K562 (cell line): ENCODE results near the gene GPR26. TPM values are rescaled to one million over a fixed set of nuclear protein-coding genes. Genes with fewer than 3 reads are reported as not detected.

ENCODE experiments used
- ATAC-seq: fragments of 200-7000 bp; cut with Tn5 transposase; 3 replicates; pipeline ENCODE4 v1.9.1; 2020; ENCODE audit warnings: moderate library complexity
- BruUV-seq: library from RNA; stranded (reverse); fragments of 400-500 nt; replicated peaks from 2 replicates; lab custom pipeline; 2021; lab: Mats Ljungman, UMichigan
- CTCF ChIA-PET: fragments of 300-600 bp; formaldehyde crosslinking; extraction: SDS; loops from one replicate; lab custom pipeline; 2021; ENCODE audit warnings: low intra/inter-chr PET ratio; lab: Yijun Ruan, JAX
- POLR2A ChIA-PET: fragments of 300-600, 350-650 bp; sonication (Branson Sonifier 250); formaldehyde crosslinking; extraction: SDS; loops from one replicate; lab custom pipeline; 2021; ENCODE audit warnings: antibody characterized with exemption, inconsistent platforms; lab: Yijun Ruan, JAX
- DNase-seq, 4 experiments: peaks; one replicate each; pipeline versions ENCODE4 v3.0.0 to v3.0.0-alpha.2; 2011 to 2018; ENCODE audit warnings: low spot score in 3 of 4, mixed read lengths in 3 of 4; ENCODE audit errors: extremely low read depth in 1 of 4
- FAIRE-seq: peaks from 2 replicates; lab custom pipeline; 2011; peaks lifted over from hg19 to GRCh38; lab: Jason Lieb, UNC
- H2AFZ ChIP-seq: 2 replicates; pipeline ENCODE4 v1.6.0; 2011; ENCODE audit warnings: low read depth, low read length, control low read depth, inconsistent platforms
- H3K27ac ChIP-seq: fragments of 200-600 bp; 3 replicates; pipeline ENCODE4 v1.8.0; 2011; ENCODE audit warnings: low read depth, mild to moderate bottlenecking, control low read depth, inconsistent platforms, low read length, moderate library complexity, mixed read lengths; ENCODE audit errors: extremely low read depth
- H3K27me3 ChIP-seq, 2 experiments: fragments of 300-600 bp in 1 of 2; 2 replicates in 1 of 2; 3 replicates in 1 of 2; pipeline versions ENCODE4 v1.6.0 to v1.8.0; 2011; ENCODE audit warnings: inconsistent platforms in 2 of 2, low read length in 2 of 2, mild to moderate bottlenecking in 1 of 2, mixed read lengths in 1 of 2, moderate library complexity in 1 of 2; ENCODE audit not compliant: control insufficient read depth in 2 of 2, insufficient read depth in 2 of 2
- H3K36me3 ChIP-seq: fragments of 300-600 bp; 3 replicates; pipeline ENCODE4 v1.8.0; 2011; ENCODE audit warnings: mild to moderate bottlenecking, low read length, inconsistent platforms; ENCODE audit not compliant: control insufficient read depth, insufficient read depth
- H3K4me1 ChIP-seq, 2 experiments: fragments of 200-600 bp in 1 of 2; replicated peaks in 1 of 2; 2 replicates in 1 of 2; 3 replicates in 1 of 2; pipeline versions ENCODE4 v1.5.1 to v1.8.0; 2011; ENCODE audit warnings: inconsistent platforms in 2 of 2, low read length in 2 of 2, mild to moderate bottlenecking in 1 of 2, mixed read lengths in 1 of 2, moderate library complexity in 1 of 2; ENCODE audit not compliant: control insufficient read depth in 2 of 2, insufficient read depth in 2 of 2
- H3K4me2 ChIP-seq: 2 replicates; pipeline ENCODE4 v1.6.1; 2011; ENCODE audit warnings: low read length, control low read depth, inconsistent platforms, mixed read lengths; ENCODE audit not compliant: insufficient read depth
- H3K4me3 ChIP-seq: fragments of 200-600 bp; sonication (generic), shearing (Covaris generic); 2 replicates; pipeline ENCODE4 v1.5.1; 2016; ENCODE audit warnings: control low read depth, inconsistent platforms
- H3K79me2 ChIP-seq: fragments of 200-600 bp; 3 replicates; pipeline ENCODE4 v1.8.0; 2011; ENCODE audit warnings: low read length, inconsistent platforms; ENCODE audit not compliant: control insufficient read depth, insufficient read depth
- H3K9ac ChIP-seq, 2 experiments: 2 replicates each; pipeline versions ENCODE4 v1.6.0 to v1.6.1; 2011; ENCODE audit warnings: low read depth in 2 of 2, low read length in 2 of 2, control low read depth in 1 of 2, inconsistent platforms in 1 of 2, mild to moderate bottlenecking in 1 of 2, mixed read lengths in 1 of 2; ENCODE audit not compliant: insufficient read depth in 1 of 2
- H3K9me1 ChIP-seq: one replicate; pipeline ENCODE4 v1.6.0; 2011; ENCODE audit warnings: inconsistent platforms, mild to moderate bottlenecking, low read length, moderate library complexity; ENCODE audit not compliant: control insufficient read depth, insufficient read depth
- H3K9me3 ChIP-seq: replicated peaks from 2 replicates; pipeline ENCODE4 v1.5.1; 2011; ENCODE audit warnings: low read depth, low read length, inconsistent platforms; ENCODE audit not compliant: control insufficient read depth, insufficient read depth
- H4K20me1 ChIP-seq: replicated peaks from 2 replicates; pipeline ENCODE4 v1.6.1; 2011; ENCODE audit warnings: low read length, inconsistent platforms, mixed read lengths; ENCODE audit not compliant: control insufficient read depth, insufficient read depth
- KLF1 ChIP-seq: fragments of 450-650 bp; IDR thresholded peaks from 2 replicates; pipeline ENCODE4 v1.6.1; 2016; ENCODE audit warnings: missing genetic modification characterization, missing compliant biosample characterization
- KLF16 ChIP-seq: IDR thresholded peaks from 2 replicates; pipeline ENCODE4 v1.6.1; 2016; ENCODE audit warnings: antibody characterized with exemption
- MTA1 ChIP-seq: fragments of 450-650 bp; IDR thresholded peaks from 2 replicates; pipeline ENCODE4 v1.6.1; 2017; ENCODE audit warnings: borderline replicate concordance
- NCOA2 ChIP-seq, 2 experiments: fragments of 450-650 bp; IDR thresholded peaks; 2 replicates each; pipeline ENCODE4 v1.6.1; 2018; ENCODE audit warnings: mild to moderate bottlenecking in 2 of 2, moderate library complexity in 1 of 2; ENCODE audit not compliant: partially characterized antibody in 2 of 2
- SIN3A ChIP-seq, 2 experiments: fragments of 150-350 bp in 1 of 2; IDR thresholded peaks; 2 replicates each; pipeline ENCODE4 v1.6.1; 2011 to 2016; ENCODE audit warnings: borderline replicate concordance in 2 of 2, low read depth in 2 of 2, low read length in 2 of 2, mild to moderate bottlenecking in 2 of 2, moderate library complexity in 2 of 2; ENCODE audit not compliant: control insufficient read depth in 1 of 2
- TCF3 ChIP-seq: sonication (generic); formaldehyde crosslinking; IDR thresholded peaks from 2 replicates; pipeline ENCODE4 v1.4.0; 2020; ENCODE audit warnings: mild to moderate bottlenecking, missing genetic modification reagents
- TCFL5 ChIP-seq: fragments of 250-450 bp; sonication (Bioruptor Pico); conservative IDR thresholded peaks from 2 replicates; pipeline ENCODE4 v1.6.1; 2021; ENCODE audit warnings: mild to moderate bottlenecking, moderate library complexity, matching md5 sums
- XRCC5 ChIP-seq: fragments of 200-400 bp; formaldehyde crosslinking; IDR thresholded peaks from 2 replicates; pipeline ENCODE4 v1.6.1; 2017; ENCODE audit warnings: low read depth, mild to moderate bottlenecking, low read length
- ZBTB7A ChIP-seq: IDR thresholded peaks from 2 replicates; pipeline ENCODE4 v1.6.1; 2011; ENCODE audit warnings: low read depth, mild to moderate bottlenecking, low read length, moderate library complexity, borderline replicate concordance; ENCODE audit not compliant: control insufficient read depth
- ZFP1 ChIP-seq: fragments of 450-650 bp; formaldehyde crosslinking; IDR thresholded peaks from 2 replicates; pipeline ENCODE4 v1.4.0; 2020; ENCODE audit warnings: mild to moderate bottlenecking, mixed read lengths
- ZNF197 ChIP-seq: fragments of 200-800 bp; sonication (Bioruptor generic); IDR thresholded peaks from 2 replicates; pipeline ENCODE4 v1.6.1; 2016; ENCODE audit warnings: low read depth, missing genetic modification characterization, missing compliant biosample characterization
- ZNF347 ChIP-seq: fragments of 450-650 bp; formaldehyde crosslinking; IDR thresholded peaks from 2 replicates; pipeline ENCODE4 v1.4.0; 2020; ENCODE audit warnings: low read depth, mild to moderate bottlenecking, moderate library complexity
- WGBS: fragments of 100-300 bp; shearing (Covaris generic); methylation state at CpG from one replicate; pipeline ENCODE4 v1.1.6; 2016; ENCODE audit warnings: low coverage, mixed read lengths; ENCODE audit not compliant: insufficient coverage; ENCODE audit errors: missing lambda C conversion rate; 5-methylcytosine and 5-hydroxymethylcytosine counted together
- in situ Hi-C: fragments of 300-500 bp; cut with MboI; formaldehyde crosslinking; loops from 4 replicates; pipeline ENCODE4 v1.15.0; 2018; ENCODE audit warnings: inconsistent platforms, mixed read lengths
- intact Hi-C: fragments of 100-400 bp; cut with micrococcal nuclease; formaldehyde crosslinking; loops from 2 replicates; pipeline ENCODE4 v1.14.2; 2022
- polyA plus RNA-seq, 8 experiments: library from polyadenylated mRNA; depleted of rRNA in 4 of 8; stranded (reverse) in 5 of 8; unstranded in 3 of 8; fragments of >200 nt; fragmentation: Nextera tagmentation in 2 of 8; fragmentation: Illumina TruSeq in 1 of 8; extraction: Ambion mirVana in 2 of 8; extraction: Trizol in 1 of 8; gene quantifications; 2 replicates each; pipeline versions ENCODE4 v1.2.1 to v1.2.3, GENCODE V29; 2011 to 2014; ENCODE audit warnings: inconsistent platforms in 1 of 8, missing spikeins in 1 of 8
- total RNA-seq, 7 experiments: library from RNA; depleted of rRNA in 6 of 7; stranded (reverse); fragments of >200 nt in 6 of 7; fragmentation: Illumina TruSeq in 2 of 7; extraction: Trizol in 2 of 7; gene quantifications; 2 replicates each; pipeline versions ENCODE4 v1.2.1 to v1.2.3, GENCODE V29; 2011 to 2021; ENCODE audit warnings: low replicate concordance in 1 of 7
- TF ChIP-seq, protein P1 (sequence below): fragments of 250-450 bp; sonication (Bioruptor Pico); IDR thresholded peaks from 2 replicates; pipeline ENCODE4 v1.4.0; 2020; ENCODE audit warnings: mild to moderate bottlenecking, moderate library complexity
- TF ChIP-seq, protein P2 (sequence below): fragments of 450-650 bp; IDR thresholded peaks from one replicate; pipeline ENCODE4 v1.6.1; 2018; ENCODE audit warnings: mild to moderate bottlenecking, moderate library complexity; ENCODE audit not compliant: partially characterized antibody
- TF ChIP-seq, protein P3 (sequence below): IDR thresholded peaks from 3 replicates; pipeline ENCODE4 v1.6.1; 2011; ENCODE audit warnings: borderline replicate concordance, mild to moderate bottlenecking; ENCODE audit not compliant: insufficient read length, insufficient read depth

GPR26 gene
- total and polyA plus RNA-seq, 9 of the 15 experiments (the other 6 are each of a cell fraction or from before 2014, with no cell fraction given), result not detected

DNA sequence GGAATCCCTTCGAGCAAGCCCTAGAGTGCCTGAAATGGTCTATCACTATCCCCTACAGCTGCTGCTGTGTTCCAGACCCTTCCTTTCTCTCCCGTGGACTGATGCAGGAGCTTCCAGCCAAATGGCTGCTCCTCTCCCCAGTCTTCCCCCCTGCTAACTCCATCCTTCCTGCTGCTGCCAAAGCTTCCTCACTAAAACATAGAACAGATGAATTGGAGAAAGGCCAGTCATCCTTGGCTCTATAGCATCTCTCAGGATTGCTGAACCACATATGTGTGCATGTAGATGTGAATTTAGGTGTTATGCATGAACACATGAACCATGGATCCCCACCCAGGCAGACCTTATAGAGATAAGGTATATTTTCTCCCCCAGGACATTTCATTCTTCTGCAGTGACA lies 60.7 kb downstream of the GPR26 start:
- H3K36me3 ChIP-seq, result no peaks in the 10 kb centered on the region
- no TSS peak for BruUV-seq
- WGBS, result 0% methylated on average over 1 of the region's 2 CpGs
- no peak overlapping the region for H3K4me2 ChIP-seq
- ChIA-PET CTCF (no interaction called here), POLR2A (no interaction called here)
- ATAC-seq (no peak), FAIRE-seq (no peak), DNase-seq (no peak)
- no peaks in the 10 kb centered on the region for H3K79me2 ChIP-seq
- peaks cover 0 to 6% of the 10 kb centered on the region in 2 experiments; a peak in 1 of 5 replicates for H3K27me3 ChIP-seq
- in situ Hi-C loops, result no loop called here
- no peak overlapping the region for H3K4me3 ChIP-seq
- intact Hi-C loops, result no loop called here
- H3K9me3 ChIP-seq, result no peaks in the 10 kb centered on the region
- H3K4me1 ChIP-seq, result no peaks in the 10 kb centered on the region
- no peak overlapping the region for H3K27ac ChIP-seq
- H4K20me1 ChIP-seq, result no peaks in the 10 kb centered on the region
- H3K9ac ChIP-seq, result no peak overlapping the region
- no peaks in the 10 kb centered on the region for H3K9me1 ChIP-seq
- no peak overlapping the region for H2AFZ ChIP-seq
- TF ChIP-seq XRCC5 (no peak), NCOA2 (IDR thresholded peaks at IDR 0.05; ENCODE audit: partially characterized antibody in 2 of 2) (no peak), TCF3 (CRISPR knock-in tag) (no peak), MTA1 (no peak), ZNF197 (CRISPR knock-in tag) (no peak), TCFL5 (CRISPR knock-in tag) (no peak), KLF16 (no peak), ZFP1 (CRISPR knock-in tag) (no peak), ZNF347 (CRISPR knock-in tag) (no peak), KLF1 (tag) (no peak), SIN3A (IDR thresholded peaks at IDR 0.05; ENCODE audit: borderline replicate concordance in 2 of 2, control insufficient read depth in 1 of 2, low read depth in 2 of 2, low read length in 2 of 2) (no peak), ZBTB7A (no peak)
- TF ChIP-seq, protein P1, sequence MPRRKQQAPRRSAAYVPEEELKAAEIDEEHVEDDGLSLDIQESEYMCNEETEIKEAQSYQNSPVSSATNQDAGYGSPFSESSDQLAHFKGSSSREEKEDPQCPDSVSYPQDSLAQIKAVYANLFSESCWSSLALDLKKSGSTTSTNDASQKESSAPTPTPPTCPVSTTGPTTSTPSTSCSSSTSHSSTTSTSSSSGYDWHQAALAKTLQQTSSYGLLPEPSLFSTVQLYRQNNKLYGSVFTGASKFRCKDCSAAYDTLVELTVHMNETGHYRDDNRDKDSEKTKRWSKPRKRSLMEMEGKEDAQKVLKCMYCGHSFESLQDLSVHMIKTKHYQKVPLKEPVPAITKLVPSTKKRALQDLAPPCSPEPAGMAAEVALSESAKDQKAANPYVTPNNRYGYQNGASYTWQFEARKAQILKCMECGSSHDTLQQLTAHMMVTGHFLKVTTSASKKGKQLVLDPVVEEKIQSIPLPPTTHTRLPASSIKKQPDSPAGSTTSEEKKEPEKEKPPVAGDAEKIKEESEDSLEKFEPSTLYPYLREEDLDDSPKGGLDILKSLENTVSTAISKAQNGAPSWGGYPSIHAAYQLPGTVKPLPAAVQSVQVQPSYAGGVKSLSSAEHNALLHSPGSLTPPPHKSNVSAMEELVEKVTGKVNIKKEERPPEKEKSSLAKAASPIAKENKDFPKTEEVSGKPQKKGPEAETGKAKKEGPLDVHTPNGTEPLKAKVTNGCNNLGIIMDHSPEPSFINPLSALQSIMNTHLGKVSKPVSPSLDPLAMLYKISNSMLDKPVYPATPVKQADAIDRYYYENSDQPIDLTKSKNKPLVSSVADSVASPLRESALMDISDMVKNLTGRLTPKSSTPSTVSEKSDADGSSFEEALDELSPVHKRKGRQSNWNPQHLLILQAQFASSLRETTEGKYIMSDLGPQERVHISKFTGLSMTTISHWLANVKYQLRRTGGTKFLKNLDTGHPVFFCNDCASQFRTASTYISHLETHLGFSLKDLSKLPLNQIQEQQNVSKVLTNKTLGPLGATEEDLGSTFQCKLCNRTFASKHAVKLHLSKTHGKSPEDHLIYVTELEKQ (CRISPR knock-in tag), result no peak
- TF ChIP-seq, protein P2, sequence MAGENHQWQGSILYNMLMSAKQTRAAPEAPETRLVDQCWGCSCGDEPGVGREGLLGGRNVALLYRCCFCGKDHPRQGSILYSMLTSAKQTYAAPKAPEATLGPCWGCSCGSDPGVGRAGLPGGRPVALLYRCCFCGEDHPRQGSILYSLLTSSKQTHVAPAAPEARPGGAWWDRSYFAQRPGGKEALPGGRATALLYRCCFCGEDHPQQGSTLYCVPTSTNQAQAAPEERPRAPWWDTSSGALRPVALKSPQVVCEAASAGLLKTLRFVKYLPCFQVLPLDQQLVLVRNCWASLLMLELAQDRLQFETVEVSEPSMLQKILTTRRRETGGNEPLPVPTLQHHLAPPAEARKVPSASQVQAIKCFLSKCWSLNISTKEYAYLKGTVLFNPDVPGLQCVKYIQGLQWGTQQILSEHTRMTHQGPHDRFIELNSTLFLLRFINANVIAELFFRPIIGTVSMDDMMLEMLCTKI, result no peak
- TF ChIP-seq, protein P3, sequence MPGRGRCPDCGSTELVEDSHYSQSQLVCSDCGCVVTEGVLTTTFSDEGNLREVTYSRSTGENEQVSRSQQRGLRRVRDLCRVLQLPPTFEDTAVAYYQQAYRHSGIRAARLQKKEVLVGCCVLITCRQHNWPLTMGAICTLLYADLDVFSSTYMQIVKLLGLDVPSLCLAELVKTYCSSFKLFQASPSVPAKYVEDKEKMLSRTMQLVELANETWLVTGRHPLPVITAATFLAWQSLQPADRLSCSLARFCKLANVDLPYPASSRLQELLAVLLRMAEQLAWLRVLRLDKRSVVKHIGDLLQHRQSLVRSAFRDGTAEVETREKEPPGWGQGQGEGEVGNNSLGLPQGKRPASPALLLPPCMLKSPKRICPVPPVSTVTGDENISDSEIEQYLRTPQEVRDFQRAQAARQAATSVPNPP, result no peak
